ENCODE results near the gene PRSS53.
"Not testable (repeated sequence)": the region's sequence is repeated elsewhere in the genome, so short reads cannot be mapped to it uniquely, and the experiment has no call there.

Gene PRSS53

DNA sequence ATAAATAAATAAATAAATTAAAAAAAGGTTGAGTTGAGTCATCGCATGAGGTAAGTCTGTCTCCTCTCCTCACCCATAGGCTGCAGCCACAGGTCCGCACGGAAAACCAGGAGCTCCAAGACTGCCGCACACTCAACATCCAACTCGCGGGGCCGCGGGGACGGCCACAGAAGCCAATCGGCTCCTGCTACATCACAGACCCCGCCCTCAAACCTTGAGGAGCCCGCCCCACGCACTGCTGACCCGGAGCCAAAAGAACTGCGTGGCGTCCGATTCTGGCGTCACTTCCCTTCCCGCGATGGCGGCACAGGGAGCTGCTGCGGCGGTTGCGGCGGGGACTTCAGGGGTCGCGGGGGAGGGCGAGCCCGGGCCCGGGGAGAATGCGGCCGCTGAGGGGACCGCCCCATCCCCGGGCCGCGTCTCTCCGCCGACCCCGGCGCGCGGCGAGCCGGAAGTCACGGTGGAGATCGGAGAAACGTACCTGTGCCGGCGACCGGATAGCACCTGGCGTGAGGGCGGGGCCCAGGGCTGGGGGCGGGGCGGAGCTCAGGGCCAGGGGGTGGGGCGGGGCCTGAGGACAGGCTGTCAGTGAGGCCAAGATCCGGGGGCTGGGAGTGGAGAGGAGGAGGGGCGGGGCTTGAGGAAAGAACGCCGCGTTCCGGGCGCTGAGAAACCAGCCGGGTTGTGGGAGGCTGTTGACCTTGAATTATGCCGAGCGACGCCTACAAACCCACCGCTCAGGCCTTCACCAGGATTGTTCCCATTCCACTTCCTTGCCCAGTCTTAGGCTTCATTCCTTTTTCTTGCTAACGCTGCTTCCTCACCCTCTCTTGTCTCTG lies 28.9 kb upstream of the PRSS53 start, which contains the start of gene KAT8:
TSS of gene KAT8 (plus strand) at position 281 of the 839 bp plus-strand sequence. CDS start at position 299, 18 bp downstream.
- FAIRE-seq, result no peak

GRCh38 chr16:31114468-31114867 lies 25.7 kb upstream of the PRSS53 start:
- FAIRE-seq, result no peak

- no peak for FAIRE-seq
Measured at GRCh38 chr16:31113121-31114120, 24.7 kb upstream of the PRSS53 start.

- no peak for FAIRE-seq
Measured at GRCh38 chr16:31112711-31113110, 24.0 kb upstream of the PRSS53 start.

DNA sequence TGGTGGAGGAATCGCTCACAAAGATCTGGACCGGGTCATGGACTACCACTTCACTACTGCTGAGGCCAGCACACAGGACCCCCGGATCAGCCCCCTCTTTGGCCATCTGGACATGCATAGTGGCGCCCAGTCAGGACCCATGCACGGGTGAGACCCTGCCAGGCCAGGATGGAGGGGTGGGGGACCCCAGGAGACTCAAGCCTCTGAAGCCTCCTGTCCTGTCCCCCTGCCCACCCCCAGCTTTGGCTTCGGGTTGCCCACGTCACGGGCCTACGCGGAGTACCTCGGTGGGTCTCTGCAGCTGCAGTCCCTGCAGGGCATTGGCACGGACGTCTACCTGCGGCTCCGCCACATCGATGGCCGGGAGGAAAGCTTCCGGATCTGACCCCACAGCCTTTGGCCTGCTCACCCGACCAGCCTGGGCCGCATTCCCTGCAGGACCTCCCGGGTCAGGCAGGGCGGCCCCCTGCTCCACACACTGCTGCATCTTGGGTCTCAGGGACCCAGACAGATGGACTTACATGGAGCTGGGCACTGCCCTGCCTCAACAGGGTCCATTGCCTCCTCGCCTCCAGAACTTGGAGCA lies 23.2 kb upstream of the PRSS53 start:
- FAIRE-seq, result no peak

DNA sequence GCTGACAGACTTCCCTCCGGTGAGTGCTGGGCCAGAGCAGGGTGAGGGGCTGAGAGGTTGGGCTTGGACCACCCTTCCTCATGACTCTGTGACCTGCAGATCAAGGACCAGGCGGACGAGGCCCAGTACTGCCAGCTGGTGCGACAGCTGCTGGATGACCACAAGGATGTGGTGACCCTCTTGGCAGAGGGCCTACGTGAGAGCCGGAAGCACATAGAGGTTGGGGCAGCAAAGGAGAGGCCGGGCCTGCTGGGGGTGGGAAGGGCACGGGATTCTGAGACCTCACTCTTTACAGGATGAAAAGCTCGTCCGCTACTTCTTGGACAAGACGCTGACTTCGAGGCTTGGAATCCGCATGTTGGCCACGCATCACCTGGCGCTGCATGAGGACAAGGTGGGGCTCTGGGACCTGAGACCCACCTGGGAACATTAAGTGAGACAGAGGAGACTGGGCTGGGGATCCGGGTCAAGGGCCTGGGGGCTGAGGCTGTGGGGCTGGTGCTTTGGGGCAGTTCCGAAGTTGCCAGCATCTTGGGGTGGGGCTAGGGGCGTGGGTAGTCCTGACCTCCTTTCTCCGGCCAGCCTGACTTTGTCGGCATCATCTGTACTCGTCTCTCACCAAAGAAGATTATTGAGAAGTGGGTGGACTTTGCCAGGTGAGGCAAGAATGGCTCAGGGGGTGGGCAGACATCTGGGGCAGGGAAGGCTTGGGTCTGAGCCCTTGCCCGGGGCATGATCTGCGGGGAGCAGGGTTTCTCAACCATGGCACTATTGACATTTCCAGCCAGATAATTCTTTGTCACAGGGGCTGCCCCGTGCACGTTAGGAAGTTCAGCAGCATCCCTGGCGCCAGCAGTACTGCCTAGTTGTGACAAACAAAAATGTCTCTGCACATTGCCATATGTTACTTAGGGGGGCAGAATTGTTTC lies 21.6 kb upstream of the PRSS53 start:
- FAIRE-seq, result no peak

DNA sequence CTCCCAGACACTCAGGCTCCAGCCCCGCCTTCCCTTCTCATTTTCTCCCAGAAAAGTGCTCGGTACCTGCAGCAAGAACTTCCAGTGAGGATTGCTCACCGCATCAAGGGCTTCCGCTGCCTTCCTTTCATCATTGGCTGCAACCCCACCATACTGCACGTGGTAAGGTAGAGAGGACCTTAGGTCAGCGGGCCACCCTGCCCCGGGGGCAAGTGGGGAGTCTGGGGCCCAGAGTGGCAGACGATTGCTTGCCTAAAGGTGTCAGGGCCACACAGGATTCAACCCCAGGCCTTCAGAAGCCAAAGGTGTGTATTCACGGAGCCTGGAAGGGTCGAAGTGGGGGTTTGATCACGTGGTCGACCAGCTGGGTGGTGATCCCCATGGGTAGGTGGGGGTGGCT lies 20.9 kb upstream of the PRSS53 start:
- no peak for FAIRE-seq

- FAIRE-seq, result no peak
Measured at GRCh38 chr16:31108794-31109558, 20.2 kb upstream of the PRSS53 start.

- no peak for FAIRE-seq
Measured at GRCh38 chr16:31108035-31108793, 19.5 kb upstream of the PRSS53 start, which contains the start of gene BCKDK. TSS of gene BCKDK (plus strand) at chr16:31108386. CDS start at chr16:31109224, 838 bp downstream.

DNA sequence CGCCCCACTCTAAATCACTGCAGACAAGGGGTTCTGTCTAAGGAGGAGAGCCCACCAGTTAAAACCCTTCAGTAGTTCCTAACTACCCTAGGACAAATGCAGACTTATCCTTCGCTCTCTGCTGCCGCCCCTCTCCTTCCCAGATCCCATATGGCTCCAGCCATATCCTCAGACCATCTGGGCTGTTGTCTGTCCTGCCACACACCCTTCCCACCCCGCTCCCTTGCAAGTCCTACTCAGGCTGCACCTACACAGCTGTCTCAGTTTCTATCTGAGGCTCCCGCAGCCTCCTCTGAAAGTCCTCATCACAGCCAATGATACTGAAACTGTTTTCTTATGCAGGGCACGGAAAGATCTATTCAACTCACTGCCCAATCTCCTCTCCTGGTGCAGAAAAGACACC lies 18.7 kb upstream of the PRSS53 start:
- no peak for FAIRE-seq

GRCh38 chr16:31106509-31107464 lies 18.0 kb upstream of the PRSS53 start:
- no peak for FAIRE-seq

GRCh38 chr16:31105677-31106213 lies 17.0 kb upstream of the PRSS53 start:
- no peak for FAIRE-seq

GRCh38 chr16:31100876-31101641 lies 12.3 kb upstream of the PRSS53 start:
- FAIRE-seq, result not testable (repeated sequence)

DNA sequence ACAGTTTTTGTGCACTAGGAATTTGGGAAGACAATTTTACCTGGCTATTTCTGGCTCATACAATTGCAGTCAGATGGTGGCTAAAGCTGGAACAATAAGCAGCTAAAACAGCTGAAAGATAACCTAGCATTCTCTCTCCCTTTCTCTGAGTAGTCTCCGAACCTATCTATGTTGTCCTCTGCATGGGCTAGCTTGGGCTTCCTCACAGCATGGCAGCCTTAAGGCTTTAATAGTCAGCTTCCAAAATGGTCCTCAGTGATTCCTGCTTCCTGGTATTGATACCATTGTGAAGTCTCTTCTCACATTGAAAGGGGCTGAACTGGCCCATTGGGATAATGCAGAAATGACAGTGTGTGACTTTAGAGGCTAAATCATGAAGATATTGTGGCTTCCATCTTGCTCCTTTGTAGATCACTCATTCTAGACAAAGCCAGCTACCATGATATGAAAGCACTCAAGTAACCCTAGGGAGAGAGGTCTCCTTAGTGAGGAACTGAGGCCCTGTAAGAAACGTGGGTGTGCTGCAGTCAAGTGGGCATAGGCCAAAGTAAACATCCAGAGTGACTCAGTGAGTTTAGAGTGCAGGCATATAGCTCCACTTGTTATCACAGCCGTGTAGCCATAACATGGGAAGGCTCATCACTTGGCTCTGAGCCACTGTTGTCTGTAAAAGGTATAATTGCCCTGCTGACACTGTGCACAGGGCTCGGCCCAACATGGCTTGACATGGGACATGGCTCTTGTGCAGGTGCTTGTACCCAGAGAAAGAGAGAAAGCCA lies 11.3 kb upstream of the PRSS53 start:
- FAIRE-seq, result no peak

- no peak for FAIRE-seq
Measured at GRCh38 chr16:31094424-31095120, 5.8 kb upstream of the PRSS53 start, which contains the start of gene VKORC1. TSS of gene VKORC1 (minus strand) at chr16:31094797. CDS start at chr16:31094729, 68 bp downstream.

DNA sequence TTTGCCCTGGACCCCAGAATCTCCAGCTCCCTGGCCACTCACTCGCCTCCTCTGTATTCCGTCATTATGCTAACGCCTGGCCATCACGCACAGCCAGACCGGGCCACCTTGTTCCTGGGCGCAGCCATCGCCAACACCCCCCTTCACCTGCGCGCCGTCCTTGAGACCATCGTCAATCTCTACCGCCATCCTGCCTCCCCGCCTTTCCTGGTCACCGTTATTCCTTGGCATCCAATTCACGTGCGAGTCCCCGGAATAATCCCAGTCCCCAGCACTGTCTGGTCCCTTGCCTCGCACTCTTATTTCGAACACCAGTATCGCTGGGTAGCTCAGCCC lies 5.3 kb upstream of the PRSS53 start:
- no peak for FAIRE-seq
